ENCODE results near the gene TRPV6.

Gene TRPV6

DNA sequence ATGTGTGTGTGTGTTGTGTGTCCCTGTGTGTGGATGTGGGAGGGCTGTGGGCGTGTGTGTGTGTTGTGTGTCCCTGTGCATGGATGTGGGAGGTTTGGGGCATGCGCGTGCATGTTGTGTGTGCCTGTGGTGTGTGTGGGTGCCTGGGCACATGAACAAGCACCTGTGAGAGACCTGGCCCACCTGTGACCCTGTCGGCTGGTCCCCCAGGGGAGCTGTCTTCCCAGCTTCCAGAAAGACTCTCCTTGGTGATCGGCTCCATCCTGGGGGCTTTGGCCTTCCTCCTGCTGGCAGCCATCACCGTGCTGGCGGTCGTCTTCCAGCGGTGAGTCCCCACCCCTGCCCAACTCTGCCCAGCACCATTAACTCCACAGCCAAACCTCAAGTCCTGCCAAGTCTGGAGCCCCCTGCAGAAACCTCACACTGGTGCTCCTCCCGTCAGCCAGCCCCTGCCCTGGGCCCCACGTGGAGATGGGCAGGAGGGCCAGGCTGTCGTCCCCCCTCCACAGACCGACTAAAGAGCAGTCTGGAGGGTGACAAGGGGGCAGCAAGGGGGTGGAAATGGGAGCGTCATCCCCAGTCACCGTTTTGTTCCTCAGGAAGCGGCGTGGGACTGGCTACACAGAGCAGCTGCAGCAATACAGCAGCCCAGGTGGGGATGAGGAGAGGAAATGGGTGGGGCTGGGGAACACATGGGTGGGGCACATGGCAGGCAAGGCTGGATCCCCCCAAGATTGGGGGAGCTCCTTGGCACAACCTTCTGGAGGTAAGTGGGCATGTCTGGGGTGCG, 18.0 kb downstream of the TRPV6 start:
- no peak for DNase-seq (ENCODE audit: low spot score)
- TF ChIP-seq CTCF (IDR thresholded peaks at IDR 0.05; ENCODE audit: extremely low read depth, insufficient read depth, missing control alignments) = no peak
- in situ Hi-C loops (cut with MboI; ENCODE audit: low pct_unique_long_range_greater_than_20kb, low sequenced_read_pairs, unreplicated experiment) = loop anchor here (25.0 kb wide), 1 partner anchor 345 kb away; the partner anchor contains the start of gene TAS2R40

GRCh38 chr7:142867097-142867378, 18.5 kb downstream of the TRPV6 start:
- no peak for TF ChIP-seq CTCF (IDR thresholded peaks at IDR 0.05; ENCODE audit: extremely low read depth, insufficient read depth, missing control alignments)
- no peak for DNase-seq (ENCODE audit: low spot score)
- in situ Hi-C loops (cut with MboI; ENCODE audit: low pct_unique_long_range_greater_than_20kb, low sequenced_read_pairs, unreplicated experiment) = loop anchor here (25.0 kb wide), 1 partner anchor 345 kb away; the partner anchor contains the start of gene TAS2R40

GRCh38 chr7:142866361-142867096, 19.0 kb downstream of the TRPV6 start:
- no peak for DNase-seq (ENCODE audit: low spot score)
- peak; percentile 68 for TF ChIP-seq CTCF (IDR thresholded peaks at IDR 0.05; ENCODE audit: extremely low read depth, insufficient read depth, missing control alignments)
- in situ Hi-C loops (cut with MboI; ENCODE audit: low pct_unique_long_range_greater_than_20kb, low sequenced_read_pairs, unreplicated experiment) = loop anchor here (25.0 kb wide), 1 partner anchor 346 kb away; the partner anchor contains the start of gene TAS2R40

- in situ Hi-C loops (cut with MboI; ENCODE audit: low pct_unique_long_range_greater_than_20kb, low sequenced_read_pairs, unreplicated experiment) = loop anchor here (25.0 kb wide), 1 partner anchor 347 kb away; the partner anchor contains the start of gene TAS2R40
- no peak for DNase-seq (ENCODE audit: low spot score)
- TF ChIP-seq CTCF (IDR thresholded peaks at IDR 0.05; ENCODE audit: extremely low read depth, insufficient read depth, missing control alignments) = no peak
Measured at GRCh38 chr7:142865766-142866165, 19.8 kb downstream of the TRPV6 start.

- no peak for DNase-seq (ENCODE audit: low spot score)
- in situ Hi-C loops (cut with MboI; ENCODE audit: low pct_unique_long_range_greater_than_20kb, low sequenced_read_pairs, unreplicated experiment) = loop anchor here (25.0 kb wide), 1 partner anchor 347 kb away; the partner anchor contains the start of gene TAS2R40
- TF ChIP-seq CTCF (IDR thresholded peaks at IDR 0.05; ENCODE audit: extremely low read depth, insufficient read depth, missing control alignments) = no peak
Measured at GRCh38 chr7:142864980-142865747, 20.4 kb downstream of the TRPV6 start.
